Heart right ventricle (tissue), 16 donors: Measurements from ENCODE around the gene DSCAM. TPM values are rescaled to one million over a fixed set of nuclear protein-coding genes. Genes with fewer than 3 reads are reported as not detected.
A peak's percentile ranks its signal among the peaks of the same experiment; 100 is the strongest.

Source experiments
- ATAC-seq, 8 donors: fragments of 200-7000 bp; cut with Tn5 transposase; one replicate each; pipeline ENCODE4 v1.9.1; 2020; ENCODE audit warnings: mild to moderate bottlenecking in 8 of 8, moderate library complexity in 8 of 8, moderate number of reproducible peaks in 1 of 8
- DNase-seq, 2 donors: peaks; one replicate each; pipeline ENCODE4 v3.0.0-alpha.2; 2020
- H3K27ac ChIP-seq, 10 donors: fragments of 200-600 bp; sonication (generic) in 2 of 10; one replicate each; pipeline versions ENCODE4 v1.5.0 to v1.8.0; 2020 to 2022; ENCODE audit warnings: mild to moderate bottlenecking in 3 of 10
- H3K27me3 ChIP-seq, 7 donors: fragments of 200-600 bp; one replicate each; pipeline ENCODE4 v1.8.0; 2021 to 2022; ENCODE audit warnings: mild to moderate bottlenecking in 2 of 7
- H3K36me3 ChIP-seq, 9 donors: fragments of 200-600 bp; sonication (generic) in 1 of 9; one replicate each; pipeline versions ENCODE4 v1.5.0 to v1.8.0; 2020 to 2022; ENCODE audit warnings: mild to moderate bottlenecking in 2 of 9
- H3K4me1 ChIP-seq, 9 donors: fragments of 200-600 bp; sonication (generic) in 1 of 9; one replicate each; pipeline versions ENCODE4 v1.5.0 to v1.8.0; 2020 to 2022; ENCODE audit warnings: mild to moderate bottlenecking in 4 of 9
- H3K4me3 ChIP-seq, 10 donors: fragments of 200-600 bp; sonication (generic) in 2 of 10; one replicate each; pipeline versions ENCODE4 v1.5.0 to v1.8.0; 2020 to 2022; ENCODE audit warnings: mild to moderate bottlenecking in 7 of 10, moderate library complexity in 2 of 10
- H3K9me3 ChIP-seq, 11 donors: fragments of 200-600 bp in 10 of 11; sonication (generic) in 2 of 11; one replicate each; pipeline versions ENCODE4 v1.5.0 to v1.8.0; 2013 to 2022; ENCODE audit warnings: mild to moderate bottlenecking in 2 of 11, control low read depth in 1 of 11, moderate library complexity in 1 of 11
- CTCF ChIP-seq, 9 donors: fragments of 200-600 bp; sonication (generic) in 2 of 9; IDR thresholded peaks; one replicate each; pipeline versions ENCODE4 v1.5.0 to v1.8.0; 2021 to 2022; ENCODE audit warnings: antibody characterized with exemption in 9 of 9, mild to moderate bottlenecking in 5 of 9, moderate library complexity in 1 of 9
- WGBS, 2 donors: extraction: QIAGEN DNeasy Blood & Tissue Kit; methylation state at CpG; one replicate each; pipeline ENCODE4 v1.1.7; 2013; ENCODE audit warnings: inconsistent platforms in 1 of 2; 5-methylcytosine and 5-hydroxymethylcytosine counted together
- intact Hi-C, 10 donors: fragments of 100-400 bp; cut with DNase I; formaldehyde crosslinking; loops; one replicate each; pipeline versions ENCODE4 v1.11.1 to v1.14.2; 2022
- polyA plus RNA-seq, 2 donors: library from polyadenylated mRNA; stranded (reverse); fragments of 200-250 nt; gene quantifications; one replicate each; pipeline ENCODE4 v1.2.3, GENCODE V29; 2013
- total RNA-seq, 10 donors: library from RNA; stranded (reverse); fragmentation: NEBNext Ultra II Directional in 3 of 10; extraction: Animal tissue kit (Norgen Biotek cat#: 25700) in 3 of 10; gene quantifications; one replicate each; pipeline versions ENCODE4 v1.2.1 to v1.2.4, GENCODE V29; 2021 to 2023
- donor health status: Arrhythmogenic right ventricular cardiomyopathy.
- donor health status: ischemic (EF 13 %, LVEDD 7.1; RV severe dilation, severe dysfunction).
- donor health status: healthy with polysubstance abuse.
- donor health status: DM: no; HTN: yes; CAD: no.
- donor health status: DM: no; HTN: no; CAD: no.
- donor health status: ischemic (EF 25% LVEDD 6.9; RV normal size, moderate dysfunction).
- donor health status: ischemic (EF 25% LVEDD 5.7; RV mildly dilated, moderate dysfunction).
- donor health status: healthy.
- donor health status: DM: yes; HTN: yes; CAD: no.
- donor health status: Ischemic cardiomyopathy.
- donor health status: ischemic (EF 35%, LVEDD 5.7; RV mildly dilated, moderate dysfunction).
- donor health status: nonischemic (EF 11% LVEDD 7.7; RV severe dilation, severe dysfunction).
- donor health status: DM: yes; HTN: yes; CAD: no.
- donor health status: PGD.
- donor health status: ischemic (EF 29% LVEDD 5.4; RV normal size, mild dysfunction).
- donor health status: nonischemic (EF 23%, LVEDD 6.1; RV moderate dilation, normal function).

The DSCAM gene
- total and polyA plus RNA-seq, 12 donors = 0.03 to 0.04 TPM; not detected in 10

GRCh38 chr21:40165773-40166070 lies 681.2 kb downstream of the DSCAM start:
- intact Hi-C loops = no loop called here

GRCh38 chr21:40164905-40165772 lies 681.8 kb downstream of the DSCAM start:
- no peaks in the 10 kb centered on the region for H3K36me3 ChIP-seq
- peaks cover 0 to 7% (median 0%) of the 10 kb centered on the region in 7 donors for H3K27me3 ChIP-seq
- WGBS, 2 donors = 49 to 61% methylated on average over 10 of the region's 10 CpGs
- no peak overlapping the region for H3K27ac ChIP-seq
- peak in 7 of 8 donors; percentile 29 to 92 (median 87) for ATAC-seq
- H3K9me3 ChIP-seq = peaks cover 0 to 12% (median 0%) of the 10 kb centered on the region in 11 donors
- TF ChIP-seq CTCF (IDR thresholded peaks at IDR 0.05) = no peak
- peaks cover 0 to 6% (median 0%) of the 10 kb centered on the region in 9 donors for H3K4me1 ChIP-seq
- intact Hi-C loops = no loop called here
- H3K4me3 ChIP-seq = no peak overlapping the region
- peak in 1 of 2 donors; percentile 18 for DNase-seq

More at GRCh38 chr21:40165773-40166070, 681.2 kb downstream of the DSCAM start:
- H3K4me3 ChIP-seq = no peak overlapping the region
- H3K27me3 ChIP-seq = peaks cover 0 to 7% (median 0%) of the 10 kb centered on the region in 7 donors
- DNase-seq (no peak), ATAC-seq (peak in 3 of 8 donors; percentile 38 to 56 (median 46))
- no peak overlapping the region for H3K27ac ChIP-seq
- H3K36me3 ChIP-seq = no peaks in the 10 kb centered on the region
- peaks cover 0 to 12% (median 0%) of the 10 kb centered on the region in 11 donors for H3K9me3 ChIP-seq
- WGBS, 2 donors = 84 to 87% methylated on average over 11 of the region's 11 CpGs
- no peak for TF ChIP-seq CTCF (IDR thresholded peaks at IDR 0.05)
- peaks cover 0 to 6% (median 0%) of the 10 kb centered on the region in 9 donors for H3K4me1 ChIP-seq

DNA sequence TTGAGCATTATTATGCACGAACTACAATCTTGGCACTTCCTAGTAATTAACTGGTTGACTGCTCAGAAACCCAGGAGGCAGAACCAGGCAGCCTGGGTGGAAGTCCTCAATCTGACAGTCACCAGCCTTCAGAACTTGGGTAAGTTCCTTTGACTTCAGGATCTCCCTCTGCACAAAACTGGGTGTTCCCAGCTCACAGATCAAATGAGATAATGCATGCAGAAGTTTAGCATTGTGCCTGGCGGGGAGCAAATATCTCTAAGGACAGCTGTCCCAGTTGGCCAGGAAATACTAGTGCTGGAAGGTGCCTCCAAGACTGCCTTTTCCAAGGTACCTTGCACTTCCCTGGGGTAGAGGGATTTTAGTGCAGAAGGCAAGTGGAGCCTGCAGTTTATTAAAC lies 684.9 kb downstream of the DSCAM start:
- Histone ChIP-seq H3K4me1 (peaks cover 0 to 6% (median 0%) of the 10 kb centered on the region in 9 donors), H3K27me3 (peaks cover 0 to 11% (median 0%) of the 10 kb centered on the region in 7 donors), H3K9me3 (peaks cover 0 to 6% (median 0%) of the 10 kb centered on the region in 11 donors), H3K36me3 (no peaks in the 10 kb centered on the region), H3K27ac (no peak overlapping the region), H3K4me3 (no peak overlapping the region)
- 47 to 71% methylated on average over 2 of the region's 2 CpGs for WGBS, 2 donors
- TF ChIP-seq CTCF (IDR thresholded peaks at IDR 0.05) = no peak
- ATAC-seq (no peak), DNase-seq (no peak)
- intact Hi-C loops = no loop called here

DNA sequence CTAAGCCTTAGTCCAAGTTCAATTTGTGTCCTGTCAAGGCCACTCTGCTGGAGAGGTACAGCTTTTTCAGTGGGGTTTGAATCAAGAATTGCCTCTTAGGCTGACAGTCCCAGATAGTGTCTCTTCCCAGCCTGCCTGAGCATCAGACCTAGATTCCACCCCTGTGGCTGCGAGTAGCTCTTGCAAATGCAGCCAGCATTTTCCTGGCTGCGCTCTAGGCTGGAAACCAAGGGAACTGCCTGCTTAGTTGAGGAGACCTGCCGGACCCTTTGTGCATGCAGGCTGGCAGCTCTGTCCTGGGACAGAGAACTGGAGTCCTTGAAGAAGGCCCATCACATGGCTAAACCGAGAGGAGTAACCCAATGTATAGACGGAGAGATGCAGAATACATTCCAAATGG lies 686.0 kb downstream of the DSCAM start:
- no peak for DNase-seq
- intact Hi-C loops = no loop called here
- H3K27me3 ChIP-seq = peaks cover 0 to 11% (median 0%) of the 10 kb centered on the region in 7 donors
- peaks cover 0 to 5% (median 0%) of the 10 kb centered on the region in 11 donors for H3K9me3 ChIP-seq
- H3K27ac ChIP-seq = no peak overlapping the region
- H3K4me1 ChIP-seq = peaks cover 0 to 6% (median 0%) of the 10 kb centered on the region in 9 donors
- TF ChIP-seq CTCF (IDR thresholded peaks at IDR 0.05) = no peak
- no peak for ATAC-seq
- H3K4me3 ChIP-seq = no peak overlapping the region
- no peaks in the 10 kb centered on the region for H3K36me3 ChIP-seq
- WGBS, 2 donors = 68 to 74% methylated on average over 5 of the region's 5 CpGs
